Renal pelvis (tissue), 4 donors: ENCODE data around the gene TNFRSF19. TPM values are rescaled to one million over a fixed set of nuclear protein-coding genes. Genes with fewer than 3 reads are reported as not detected.

Experiments
- DNase-seq: peaks from one replicate; pipeline ENCODE4 v3.0.0-alpha.2; 2013
- polyA plus RNA-seq, 3 donors: library from polyadenylated mRNA; unstranded; fragments of 120-200 nt; gene quantifications; one replicate each; pipeline ENCODE4 v1.2.1, GENCODE V29; 2013; ENCODE audit not compliant: insufficient read length in 3 of 3

The TNFRSF19 gene
- polyA plus RNA-seq, 3 donors = 46.6 to 51.2 (median 46.7) TPM

DNA sequence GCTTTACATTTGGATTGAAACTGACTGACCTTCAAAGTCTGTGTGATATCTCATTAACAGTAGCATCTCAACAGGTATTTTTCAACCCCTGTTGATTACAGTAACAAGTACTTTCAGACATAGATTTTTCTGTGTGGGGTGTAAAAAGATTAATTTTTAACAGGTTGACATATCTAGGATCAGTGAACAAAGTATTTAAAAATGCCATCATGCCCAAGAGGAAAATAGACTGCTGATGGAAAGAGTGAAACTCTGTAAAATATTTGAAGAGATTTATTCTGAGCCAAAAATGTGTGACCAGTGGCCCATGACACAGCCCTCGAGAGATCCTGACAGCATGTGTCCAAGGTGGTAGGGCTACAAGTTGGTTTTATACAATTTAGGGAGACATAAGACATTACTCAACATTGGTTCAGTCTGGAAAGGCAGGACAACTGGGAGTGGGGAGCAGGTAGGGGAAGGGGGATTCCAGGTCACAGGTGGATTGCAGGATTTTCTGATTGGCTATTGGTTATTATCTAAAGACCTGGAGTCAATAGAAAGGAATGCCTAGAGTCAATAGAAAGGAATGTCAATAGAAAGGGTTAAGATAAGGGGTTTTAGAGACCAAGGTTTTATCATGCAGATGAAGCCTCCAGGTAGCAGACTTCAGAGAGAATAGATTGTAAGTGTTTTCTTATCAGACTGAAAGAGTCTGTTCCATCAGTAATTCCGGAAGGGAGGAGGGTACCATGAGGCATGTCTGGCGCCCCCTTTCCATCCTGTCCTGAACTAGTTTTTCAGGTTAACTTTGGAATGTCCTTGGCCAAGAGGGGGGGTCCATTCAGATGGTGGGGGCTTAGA lies 29.1 kb downstream of the TNFRSF19 start:
- no peak for DNase-seq

DNA sequence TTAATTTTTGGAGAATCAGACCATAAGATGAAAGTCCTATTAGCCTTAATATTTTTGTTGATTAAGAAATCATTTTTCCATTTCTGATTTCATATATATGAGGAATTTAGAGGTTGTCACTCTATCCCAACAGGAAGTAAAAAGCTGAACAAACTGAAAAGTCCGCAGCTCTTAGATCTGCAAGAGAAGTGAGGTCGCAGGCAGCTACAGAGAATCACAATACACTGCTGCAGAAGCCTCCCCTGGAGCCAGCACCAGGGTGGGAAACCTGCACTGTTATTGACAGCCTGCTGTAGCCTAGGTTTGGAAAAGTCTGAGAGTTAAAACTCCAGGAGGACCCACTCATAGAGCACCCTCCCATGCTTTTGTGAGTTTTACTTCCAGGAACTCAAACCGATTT lies 29.9 kb downstream of the TNFRSF19 start:
- no peak for DNase-seq

DNA sequence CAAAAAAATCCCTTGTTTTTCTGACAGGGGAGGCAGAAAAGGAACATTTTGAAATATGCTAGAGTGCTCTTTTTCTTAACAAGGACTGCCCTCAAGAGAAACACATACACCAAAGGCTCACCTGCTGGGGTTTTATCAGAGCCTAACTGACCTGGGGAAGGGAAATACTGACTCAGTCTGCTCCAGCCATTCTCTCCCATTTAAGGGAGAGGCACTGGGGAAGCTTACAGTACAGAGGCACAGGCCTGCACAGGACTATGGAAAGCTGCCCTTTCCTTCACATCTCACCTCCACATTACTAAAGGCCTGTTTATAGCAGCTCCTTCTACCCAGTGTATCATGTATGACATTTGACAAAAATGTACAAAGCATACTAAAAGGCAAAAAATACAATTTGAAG lies 30.3 kb downstream of the TNFRSF19 start:
- DNase-seq = no peak

DNA sequence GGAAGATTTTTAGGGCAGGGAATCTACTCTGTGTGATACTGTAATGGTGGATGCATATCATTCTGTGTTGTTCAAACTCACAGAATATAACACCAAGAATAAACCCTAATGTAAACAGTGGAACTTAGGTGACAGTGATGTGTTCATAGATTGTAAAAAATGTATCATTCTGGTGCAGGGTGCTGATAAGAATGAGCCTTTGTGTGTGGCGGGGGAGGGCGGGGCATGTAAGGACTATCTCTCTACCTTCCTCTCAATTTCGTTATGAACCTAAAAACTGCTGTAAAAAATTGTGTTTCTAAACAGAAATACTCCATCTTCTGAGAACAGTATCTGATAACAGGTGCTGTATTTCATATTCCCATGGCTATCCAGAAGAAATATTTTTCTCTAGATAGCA lies 35.6 kb downstream of the TNFRSF19 start:
- DNase-seq = no peak

DNA sequence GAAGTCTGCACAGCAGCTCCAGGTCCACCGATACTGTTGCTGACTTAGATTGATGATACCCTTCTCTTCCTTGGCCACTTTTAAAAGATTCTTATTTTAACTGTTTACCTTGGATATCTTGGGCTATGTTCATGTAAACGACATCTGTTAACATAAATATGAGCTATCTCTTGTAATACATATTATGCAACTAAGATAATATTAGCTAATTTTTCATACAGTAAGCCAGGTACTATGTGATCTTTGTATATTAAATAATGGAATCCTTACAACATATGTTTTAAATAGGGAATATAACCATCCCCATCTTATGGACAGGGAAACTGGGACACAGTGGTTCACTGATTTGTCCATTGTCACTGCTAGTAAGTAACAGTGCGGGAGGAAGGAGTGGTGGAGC lies 37.9 kb downstream of the TNFRSF19 start:
- DNase-seq = no peak

DNA sequence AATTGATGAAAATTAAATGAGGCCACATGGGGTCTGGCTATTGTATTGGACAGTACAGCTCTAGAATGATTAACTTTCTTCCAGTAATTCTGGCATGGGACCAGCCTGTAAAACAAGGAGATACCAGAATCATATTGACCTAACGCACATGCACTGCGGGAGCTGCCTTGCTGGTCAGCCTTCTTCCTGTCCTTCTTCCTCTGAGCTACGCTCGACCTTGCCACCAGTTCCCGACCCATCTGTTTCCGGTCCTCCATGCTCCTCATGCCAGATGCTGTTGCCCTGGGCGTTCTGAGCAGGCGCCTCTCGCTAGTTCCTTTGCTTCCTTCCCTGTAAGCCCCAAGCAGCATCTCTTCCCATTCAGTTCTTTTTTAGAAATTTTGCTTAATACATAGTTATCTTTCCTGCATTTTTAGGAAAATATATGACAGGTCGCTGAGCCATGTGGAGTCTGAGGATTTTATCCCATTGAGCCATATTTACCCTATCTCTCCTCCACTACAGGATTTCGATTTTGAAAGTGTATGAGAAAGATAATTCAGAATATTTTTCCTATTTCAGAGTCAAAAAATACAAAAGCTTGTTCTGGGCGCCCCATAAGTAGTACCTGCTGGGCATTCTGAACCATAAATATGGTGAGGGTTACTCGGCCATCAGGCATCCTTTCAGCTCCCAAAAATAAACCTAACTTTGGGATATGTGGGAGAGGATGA lies 38.6 kb downstream of the TNFRSF19 start:
- DNase-seq = no peak

DNA sequence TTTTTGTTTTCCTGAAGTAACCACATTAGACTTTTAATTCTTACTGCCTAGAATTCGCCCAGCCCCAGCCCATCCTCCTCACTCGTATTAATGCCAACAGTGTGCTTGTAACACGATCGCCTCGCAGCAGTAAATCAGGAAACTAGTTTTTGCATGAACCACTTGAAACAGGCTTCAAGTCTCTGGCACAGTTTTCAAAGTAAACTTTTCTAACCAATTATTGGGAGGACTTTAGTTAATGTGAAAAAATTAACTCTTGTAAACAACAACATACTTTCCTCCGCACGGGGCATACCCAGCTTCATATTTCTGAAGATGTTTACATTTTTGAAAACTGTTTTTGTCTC lies 39.2 kb downstream of the TNFRSF19 start:
- DNase-seq = peak; percentile 85

DNA sequence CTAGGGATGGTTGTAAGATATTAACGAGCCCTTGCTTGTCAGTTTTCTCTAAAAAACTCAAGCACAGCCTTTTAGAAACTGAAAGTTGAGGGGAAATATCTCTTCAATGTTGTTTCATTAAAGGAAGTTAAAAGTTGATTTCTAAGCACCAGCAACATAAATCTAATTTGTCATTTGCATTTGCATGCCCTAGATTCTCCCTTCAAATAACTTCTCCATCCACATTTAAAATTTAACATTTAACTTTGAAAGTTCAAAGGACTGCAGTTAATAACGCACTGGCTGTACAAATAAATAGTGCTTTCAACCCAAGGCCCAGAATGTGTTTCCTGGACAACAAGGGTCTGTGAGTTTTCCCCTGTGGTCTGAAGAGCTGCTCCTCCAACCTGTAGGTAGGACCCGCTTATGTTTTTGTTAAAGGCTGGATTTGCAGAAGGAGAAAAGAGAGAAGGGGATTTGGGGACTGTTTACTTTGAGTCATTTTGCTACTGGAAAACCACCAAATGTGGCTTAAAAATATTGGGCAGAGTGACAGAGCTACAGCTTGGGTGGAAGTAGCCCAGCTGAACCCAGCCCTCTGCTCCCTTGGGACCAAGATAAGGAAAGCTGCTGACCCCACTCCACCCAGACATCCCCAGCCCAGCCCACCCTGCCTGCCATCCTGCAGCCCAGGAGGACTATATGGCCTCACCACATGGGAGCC lies 39.8 kb downstream of the TNFRSF19 start:
- DNase-seq = no peak

DNA sequence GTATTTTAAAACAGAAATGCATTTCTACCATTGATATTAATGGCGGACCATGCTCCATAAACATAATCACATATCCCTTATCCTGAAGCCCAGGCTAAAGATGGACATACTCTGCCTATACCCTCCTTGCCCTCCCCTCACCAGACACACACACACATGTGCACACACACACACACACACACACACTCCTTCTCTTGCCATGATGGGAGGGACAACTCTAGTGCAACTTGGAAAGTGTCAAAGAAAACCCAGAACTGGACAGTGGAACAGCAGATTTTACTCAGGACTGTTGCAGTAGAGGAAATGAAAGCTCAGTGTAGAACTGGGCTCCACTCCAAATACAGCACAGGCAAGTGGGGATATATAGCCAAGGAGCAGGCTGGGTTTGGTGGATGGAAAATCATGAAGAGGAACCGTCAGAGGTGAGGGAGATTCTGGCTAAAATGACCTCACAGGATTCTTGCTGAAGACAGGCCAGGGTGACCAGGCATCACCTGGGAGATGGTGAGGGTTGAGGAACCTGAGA lies 40.8 kb downstream of the TNFRSF19 start:
- DNase-seq = no peak

DNA sequence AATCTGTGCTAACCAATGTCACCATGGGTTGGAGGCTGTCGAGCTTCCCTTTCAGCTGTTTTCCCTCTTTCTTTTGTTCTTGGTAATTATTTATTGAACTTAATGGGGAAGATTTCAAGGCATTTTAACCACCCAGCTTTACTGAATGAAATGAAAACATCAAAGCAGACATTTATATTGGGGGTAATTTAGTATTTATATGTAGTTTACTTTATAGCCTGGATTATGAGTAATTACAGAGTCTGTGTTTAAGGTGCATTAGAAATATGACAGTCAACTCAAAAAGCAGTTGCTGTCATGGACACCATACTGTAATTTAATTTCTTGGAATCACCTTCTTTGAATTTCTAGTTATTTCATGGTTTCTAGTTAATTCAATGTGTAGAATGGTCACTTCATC lies 42.0 kb downstream of the TNFRSF19 start:
- no peak for DNase-seq

DNA sequence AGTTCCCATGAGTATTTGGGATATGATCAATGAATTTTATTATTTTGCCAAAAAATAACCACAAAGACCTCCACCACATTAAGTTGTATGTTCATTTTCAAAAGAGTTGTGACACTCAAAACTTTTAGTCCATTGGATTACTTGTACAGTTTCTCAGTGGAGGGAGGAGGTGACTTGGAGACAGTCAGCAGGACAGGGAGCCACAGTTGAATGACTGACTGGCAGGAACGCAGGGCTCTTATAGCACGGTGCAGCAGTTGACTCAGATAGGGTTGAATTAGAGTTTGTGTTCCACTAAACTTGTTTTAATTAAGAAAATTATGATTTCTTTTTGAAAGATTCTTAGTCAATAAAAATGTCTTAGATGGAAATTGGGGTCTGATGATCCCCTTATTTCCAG lies 42.5 kb downstream of the TNFRSF19 start:
- no peak for DNase-seq

DNA sequence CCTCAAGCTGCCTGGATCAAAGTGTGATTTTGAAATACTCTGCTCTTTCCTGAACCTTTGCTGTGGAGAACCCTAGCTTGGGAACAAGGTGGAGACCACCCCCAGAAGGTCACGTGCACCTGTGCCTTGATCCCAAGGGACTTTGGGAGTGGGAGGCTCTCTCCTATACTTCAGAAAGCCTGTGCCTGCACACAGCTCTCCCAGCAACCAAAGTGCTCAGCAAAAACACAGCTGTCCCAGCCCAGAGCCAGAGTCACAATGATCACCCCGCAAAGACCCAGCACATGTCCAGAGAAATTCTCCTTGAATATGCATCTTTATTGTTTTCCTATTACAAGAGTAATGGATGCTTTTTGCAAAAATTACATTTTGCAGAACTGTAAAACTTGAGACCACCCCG lies 43.4 kb downstream of the TNFRSF19 start:
- DNase-seq = no peak

DNA sequence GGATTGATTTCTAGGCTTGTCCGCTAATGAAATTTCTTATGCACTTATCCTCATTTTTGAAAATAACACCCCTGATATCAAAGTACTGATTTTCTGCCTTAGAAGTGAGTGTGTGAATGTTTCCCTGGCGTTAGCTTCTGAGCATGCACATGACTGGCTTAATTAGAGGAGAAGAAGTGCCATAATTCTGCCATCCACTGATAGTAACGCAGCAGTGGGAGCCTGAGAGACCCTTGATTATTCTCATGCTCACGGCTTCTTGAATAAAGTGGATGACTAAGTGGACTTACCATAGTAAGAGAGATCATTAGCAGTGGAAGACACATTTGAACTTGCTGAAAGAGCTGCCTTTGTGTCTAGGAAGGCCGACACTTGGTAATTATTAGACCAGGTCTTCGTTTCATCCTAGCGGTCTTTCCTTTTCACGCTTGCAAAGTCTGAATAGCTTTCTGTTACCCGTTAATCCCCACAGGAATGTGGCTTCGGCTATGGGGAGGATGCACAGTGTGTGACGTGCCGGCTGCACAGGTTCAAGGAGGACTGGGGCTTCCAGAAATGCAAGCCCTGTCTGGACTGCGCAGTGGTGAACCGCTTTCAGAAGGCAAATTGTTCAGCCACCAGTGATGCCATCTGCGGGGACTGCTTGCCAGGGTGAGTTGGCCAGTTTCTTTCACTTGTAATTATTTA lies 45.3 kb downstream of the TNFRSF19 start:
- DNase-seq = no peak

DNA sequence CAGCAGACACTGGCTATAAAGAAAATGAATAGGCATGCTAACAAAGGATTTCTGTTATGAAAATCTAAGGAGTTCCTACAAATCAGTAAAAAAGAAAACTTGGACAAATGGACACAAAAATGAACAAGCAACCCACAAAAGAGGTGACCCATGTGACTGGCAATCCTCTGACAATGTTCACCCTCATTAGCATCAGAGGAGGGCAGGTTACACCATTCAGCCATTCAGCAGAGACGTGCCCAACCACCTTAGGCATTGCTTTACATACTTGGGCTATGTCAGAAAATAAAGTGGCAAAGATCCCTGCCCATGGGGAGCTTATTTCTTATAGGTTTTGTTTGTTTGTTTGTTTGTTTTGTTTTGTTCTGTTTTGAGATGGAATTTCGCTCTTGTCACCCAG lies 46.0 kb downstream of the TNFRSF19 start:
- no peak for DNase-seq

DNA sequence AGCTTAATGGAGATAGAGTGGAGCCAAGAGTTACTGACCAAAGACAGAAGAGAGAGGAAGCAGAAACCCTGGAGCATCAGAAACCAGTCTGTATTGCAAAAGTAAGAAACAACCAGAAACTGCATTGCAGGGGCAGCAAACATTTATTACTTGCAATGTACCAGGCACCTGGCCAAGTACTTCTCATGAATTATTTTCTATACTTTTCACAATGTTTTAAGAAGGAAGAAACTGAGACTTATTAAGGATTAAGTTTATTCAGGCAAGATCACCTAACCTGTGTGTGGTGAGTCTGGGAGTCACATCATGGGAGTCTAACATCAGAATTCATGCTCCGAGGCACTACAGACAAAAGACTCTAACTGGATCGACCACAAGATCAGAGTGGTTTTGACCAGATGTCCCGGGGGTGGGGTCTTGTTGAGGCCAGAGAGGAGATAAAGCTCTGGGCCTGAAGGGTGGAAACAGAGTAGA lies 47.4 kb downstream of the TNFRSF19 start:
- no peak for DNase-seq

DNA sequence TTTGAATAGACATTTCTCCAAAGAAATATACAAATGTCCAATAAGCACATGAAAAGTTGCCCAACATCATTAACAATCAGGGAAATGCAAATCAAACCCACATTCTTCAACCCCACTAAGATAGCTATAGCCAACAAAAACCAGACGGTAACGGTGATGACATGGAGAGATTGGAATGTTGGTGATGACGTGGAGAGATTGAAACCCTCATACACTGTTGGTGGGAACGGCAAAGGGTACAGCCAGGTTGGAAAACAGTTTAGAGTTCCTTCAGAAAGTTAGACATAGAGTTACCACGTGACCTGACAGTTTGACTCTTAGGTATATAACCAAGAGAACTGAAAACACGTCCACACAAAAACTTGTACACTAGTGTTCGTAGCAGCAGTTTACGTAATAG lies 48.1 kb downstream of the TNFRSF19 start:
- DNase-seq = no peak

DNA sequence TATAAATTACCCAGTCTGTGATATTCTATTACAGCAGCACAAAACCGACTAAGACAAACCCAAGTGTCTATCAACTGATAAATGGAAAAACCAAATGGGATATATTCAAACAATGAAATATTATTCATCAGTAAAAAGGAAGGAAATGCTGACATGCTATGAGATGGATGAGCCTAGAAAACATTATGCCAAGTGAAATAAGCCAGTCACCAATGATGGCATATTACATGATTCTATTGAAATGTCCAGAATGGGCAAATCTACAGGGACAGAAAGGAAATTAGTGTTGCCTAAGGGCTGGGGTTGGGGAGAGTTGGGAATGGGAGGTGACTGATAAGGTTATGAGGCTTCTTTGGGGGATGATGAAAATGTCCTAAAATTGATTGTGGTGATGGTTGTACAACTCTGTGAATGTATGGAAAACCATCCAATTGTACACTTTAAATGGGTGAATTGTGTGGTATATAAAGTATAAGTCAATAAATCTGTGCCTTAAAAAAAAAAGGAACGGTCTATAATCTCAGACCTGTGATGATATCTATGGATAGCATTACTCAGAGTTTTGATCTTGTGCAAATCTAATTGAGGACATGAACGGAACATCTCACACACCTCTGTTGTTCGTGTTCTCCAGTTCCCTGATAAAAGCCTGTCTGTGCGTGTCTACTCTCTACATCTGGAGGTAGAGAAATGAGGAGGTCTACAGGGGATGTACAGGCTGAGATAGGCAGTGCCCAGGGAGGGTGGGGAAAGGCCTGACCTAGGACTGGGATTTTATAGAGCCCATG lies 49.0 kb downstream of the TNFRSF19 start:
- no peak for DNase-seq

DNA sequence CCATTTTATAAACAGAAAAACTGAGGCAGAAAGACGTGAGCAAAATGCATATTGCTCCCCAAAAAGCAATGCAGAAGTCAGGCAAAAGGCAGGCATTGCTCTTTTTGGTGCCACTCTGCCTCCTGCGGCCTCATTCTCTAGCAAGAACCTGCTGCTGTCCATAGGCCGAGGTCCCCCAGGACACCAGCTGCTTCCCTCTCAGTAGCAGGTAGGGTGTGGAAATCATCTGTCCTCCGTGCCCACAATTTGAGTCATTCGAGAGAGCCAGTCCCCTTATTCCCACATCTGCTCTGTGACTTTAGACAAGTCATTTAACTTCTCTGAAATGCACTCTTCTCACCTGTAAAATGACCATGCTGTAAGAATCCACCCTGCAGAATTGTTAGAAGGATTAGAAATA lies 50.0 kb downstream of the TNFRSF19 start:
- no peak for DNase-seq

DNA sequence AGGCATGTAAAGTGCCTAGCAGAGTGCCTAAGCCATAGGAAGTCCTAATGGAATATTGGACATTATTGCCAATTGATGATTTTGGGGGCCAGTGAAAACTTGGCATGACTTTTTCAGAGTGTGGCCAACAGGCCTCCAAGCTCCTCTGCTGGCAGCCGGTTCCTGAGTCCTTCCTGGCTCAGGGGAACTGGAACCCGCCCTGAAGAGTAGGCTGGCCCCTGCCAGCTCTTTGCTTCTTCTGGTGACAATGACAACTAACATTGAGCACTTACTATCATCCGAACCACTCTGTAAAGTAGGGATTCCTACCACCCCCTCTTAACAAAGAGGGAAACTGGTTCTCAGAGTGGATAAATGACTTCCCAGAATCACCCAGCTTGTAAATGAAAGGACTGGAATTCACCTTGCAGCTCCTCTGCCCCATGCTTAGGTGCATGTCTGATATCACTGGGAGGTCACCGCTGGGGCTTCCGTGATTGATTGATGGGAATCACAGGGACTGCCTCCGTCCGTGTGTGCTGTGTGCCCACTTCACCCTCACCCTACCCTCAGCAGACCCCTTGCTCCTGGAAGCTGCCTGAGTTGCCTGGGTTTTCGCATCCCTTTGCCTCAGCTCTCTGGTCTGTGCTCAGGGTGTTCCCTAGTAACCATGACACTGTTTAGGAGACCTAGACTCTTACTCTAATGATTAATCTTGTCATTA lies 50.6 kb downstream of the TNFRSF19 start:
- DNase-seq = no peak

DNA sequence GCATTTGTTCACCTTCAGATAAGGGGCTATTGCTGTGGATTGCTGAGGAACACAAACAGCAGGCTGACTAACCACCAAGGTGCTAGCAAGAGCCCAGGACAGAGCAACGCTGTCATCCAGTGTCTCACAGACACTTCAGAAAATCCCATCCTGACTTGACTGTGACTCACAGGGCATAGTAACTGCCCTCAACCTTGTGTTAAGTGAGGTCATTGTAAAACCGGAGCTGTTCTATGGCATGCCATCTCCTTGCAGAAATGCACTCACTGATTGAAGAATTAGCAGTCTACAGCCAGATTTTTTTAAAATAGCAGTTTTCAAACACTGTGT lies 51.1 kb downstream of the TNFRSF19 start:
- no peak for DNase-seq

DNA sequence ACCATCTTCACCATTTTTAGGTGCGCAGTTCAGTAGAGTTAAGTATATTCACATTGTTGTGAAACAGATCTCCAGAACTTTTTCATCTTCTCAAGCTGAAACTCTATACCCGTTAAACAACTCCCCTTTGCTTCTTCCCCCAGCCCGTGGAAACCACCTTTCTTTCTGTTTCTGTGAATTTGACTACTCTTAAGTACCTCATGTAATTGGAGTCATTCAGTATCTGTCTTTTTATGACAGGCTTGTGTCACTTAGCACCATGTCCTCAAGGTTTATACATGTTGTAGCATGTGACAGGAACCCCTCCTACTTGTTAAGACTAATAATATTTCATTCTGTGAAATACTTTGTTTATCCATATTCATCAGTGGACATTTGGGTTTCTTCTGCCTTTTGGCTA lies 52.8 kb downstream of the TNFRSF19 start:
- DNase-seq = no peak
